GM18951 (cell line): ENCODE data around the gene COL18A1.

Experiments used
- POLR2A ChIP-seq: IDR thresholded peaks from 4 replicates; pipeline ENCODE4 v1.6.1; 2011; ENCODE audit warnings: mild to moderate bottlenecking; ENCODE audit not compliant: insufficient read length, insufficient read depth; ENCODE audit errors: extremely low read depth
- in situ Hi-C: fragments of 300-500 bp; cut with MboI; formaldehyde crosslinking; loops from one replicate; pipeline ENCODE4 v1.12.0; 2022; ENCODE audit warnings: low sequenced_read_pairs, mixed read lengths, inconsistent platforms; ENCODE audit not compliant: unreplicated experiment

Gene COL18A1

DNA sequence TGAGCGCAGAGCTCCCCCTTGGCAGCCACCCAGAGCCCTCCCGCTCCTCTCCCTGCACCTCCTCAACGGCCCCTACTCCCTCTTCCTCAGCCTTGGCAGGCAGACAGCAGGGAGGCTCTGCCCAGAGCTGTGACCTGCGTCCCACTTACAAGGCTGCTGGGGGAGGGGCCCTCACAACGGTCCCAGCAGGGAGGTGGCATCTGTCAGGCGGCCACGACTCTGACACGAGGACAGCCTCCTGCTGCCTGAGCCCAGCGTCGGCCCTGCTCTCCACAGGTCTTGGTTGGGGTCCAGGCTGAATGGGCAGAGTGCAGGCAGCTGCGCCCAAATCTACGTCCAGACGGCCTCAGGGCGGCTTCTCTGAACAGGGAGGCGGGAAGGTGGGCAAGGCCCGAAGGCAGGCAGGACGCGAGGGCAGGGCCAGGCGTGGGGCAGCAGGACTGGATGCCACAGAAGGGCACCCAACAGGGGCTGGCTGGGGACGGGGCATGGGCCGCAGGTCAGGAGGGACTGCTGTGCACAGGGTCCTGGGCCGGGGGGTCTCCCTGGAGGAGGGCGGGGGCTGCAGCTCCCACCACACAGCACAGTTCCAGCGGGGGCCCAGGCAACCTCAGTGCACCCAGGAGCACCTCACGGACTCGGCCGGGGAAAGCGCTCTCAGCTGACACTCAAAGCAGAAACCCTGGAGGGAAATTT lies 129.8 kb downstream of the COL18A1 start:
- no peak for TF ChIP-seq POLR2A
- in situ Hi-C loops, result no loop called here

DNA sequence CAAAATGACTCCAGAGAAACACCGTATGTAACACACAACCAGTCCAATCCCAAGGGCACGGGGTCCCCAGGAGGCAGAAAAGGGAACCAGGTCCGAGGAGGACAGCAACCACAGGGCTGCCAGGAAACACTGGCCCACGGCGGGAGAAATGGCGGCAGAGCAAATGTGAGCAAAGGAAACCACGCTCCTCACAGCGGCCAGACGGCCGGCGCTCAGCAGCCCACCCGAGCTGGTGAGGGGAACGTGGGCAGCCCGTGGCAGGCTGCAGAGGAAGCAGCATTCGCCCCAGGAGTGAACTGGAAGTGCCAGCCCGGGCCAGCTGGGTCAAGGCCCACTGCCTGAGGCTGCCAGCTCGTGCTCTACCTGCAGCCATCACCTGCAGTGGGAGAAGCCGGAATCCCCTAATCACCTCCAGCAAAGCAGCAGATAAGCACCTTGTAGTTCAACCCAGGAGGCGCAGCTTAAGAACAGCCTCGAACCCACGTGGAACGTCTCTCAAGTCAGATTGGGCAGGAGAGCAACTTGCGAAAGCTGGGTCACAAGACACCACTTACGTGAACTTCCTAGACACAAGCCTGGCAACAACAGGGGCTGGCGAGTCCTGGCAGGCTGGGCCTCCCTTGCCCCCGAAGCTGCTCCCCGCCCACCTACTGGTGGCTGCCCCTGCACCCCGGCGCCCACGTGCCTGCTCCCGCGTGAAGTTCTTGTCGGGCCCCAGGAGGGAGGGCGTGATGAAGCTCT lies 130.5 kb downstream of the COL18A1 start:
- in situ Hi-C loops, result no loop called here
- TF ChIP-seq POLR2A, result no peak

DNA sequence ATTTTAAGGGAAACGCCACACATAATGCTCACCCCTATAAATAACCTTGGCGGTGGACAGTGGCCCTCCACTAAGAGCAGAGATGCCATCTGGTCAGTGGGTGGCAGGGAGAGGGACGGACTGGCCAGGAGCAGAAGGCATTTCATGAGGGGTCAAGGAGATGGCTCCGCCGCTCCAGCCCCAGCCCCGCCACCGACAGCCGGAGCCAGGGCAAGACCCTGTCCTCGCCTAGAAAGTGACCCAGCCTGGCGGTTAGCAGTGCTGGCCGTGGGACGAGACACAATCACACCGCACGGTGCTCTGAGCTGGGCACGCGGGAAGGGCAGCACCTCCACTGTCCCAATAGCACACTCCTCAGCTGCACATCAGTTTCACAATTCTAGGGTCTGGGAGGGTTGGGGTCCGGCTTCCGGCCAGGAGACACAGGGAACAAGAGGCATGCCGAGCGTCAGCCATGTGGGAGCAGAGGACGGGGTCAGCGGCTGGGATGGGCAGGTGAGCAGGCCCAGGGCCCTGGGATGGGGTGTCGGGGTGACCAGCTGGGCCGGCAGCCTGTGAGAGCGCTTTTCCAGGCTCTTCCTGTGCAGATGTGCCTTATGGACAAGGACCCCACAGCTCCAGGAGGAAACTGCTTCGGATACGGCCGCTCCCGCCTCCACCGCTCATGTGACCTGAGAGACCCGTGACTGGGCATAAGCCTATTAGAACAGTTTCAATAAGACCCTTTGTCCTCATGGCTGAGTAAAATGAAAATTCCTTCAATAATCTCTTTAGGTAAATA lies 131.5 kb downstream of the COL18A1 start:
- TF ChIP-seq POLR2A, result no peak
- in situ Hi-C loops, result no loop called here

DNA sequence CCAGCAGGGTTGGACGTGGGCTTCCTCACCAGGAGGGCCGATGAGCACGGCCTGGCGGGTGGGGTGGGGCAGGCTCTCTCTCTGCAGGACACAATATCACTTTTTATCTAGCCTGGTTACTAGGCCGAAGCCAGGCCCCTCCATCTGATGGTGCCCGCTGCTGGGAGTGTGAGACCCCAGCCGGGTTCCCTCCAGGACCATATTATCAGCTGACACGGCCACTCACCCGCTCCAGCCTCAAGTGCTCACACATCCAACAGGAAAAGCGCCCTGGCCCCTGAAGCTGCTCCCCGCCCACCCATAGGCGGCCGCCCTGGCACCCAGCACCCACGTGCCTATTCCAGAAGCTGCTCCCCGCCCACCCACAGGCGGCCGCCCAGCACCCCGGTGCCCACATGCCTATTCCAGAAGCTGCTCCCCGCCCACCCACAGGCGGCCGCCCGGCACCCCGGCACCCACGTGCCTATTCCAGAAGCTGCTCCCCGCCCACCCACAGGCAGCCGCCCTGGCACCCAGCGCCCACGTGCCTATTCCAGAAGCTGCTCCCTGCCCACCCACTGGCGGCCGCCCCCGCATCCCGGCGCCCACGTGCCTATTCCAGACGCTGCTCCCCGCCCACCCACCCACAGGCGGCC lies 132.3 kb downstream of the COL18A1 start:
- in situ Hi-C loops, result no loop called here
- TF ChIP-seq POLR2A, result no peak

DNA sequence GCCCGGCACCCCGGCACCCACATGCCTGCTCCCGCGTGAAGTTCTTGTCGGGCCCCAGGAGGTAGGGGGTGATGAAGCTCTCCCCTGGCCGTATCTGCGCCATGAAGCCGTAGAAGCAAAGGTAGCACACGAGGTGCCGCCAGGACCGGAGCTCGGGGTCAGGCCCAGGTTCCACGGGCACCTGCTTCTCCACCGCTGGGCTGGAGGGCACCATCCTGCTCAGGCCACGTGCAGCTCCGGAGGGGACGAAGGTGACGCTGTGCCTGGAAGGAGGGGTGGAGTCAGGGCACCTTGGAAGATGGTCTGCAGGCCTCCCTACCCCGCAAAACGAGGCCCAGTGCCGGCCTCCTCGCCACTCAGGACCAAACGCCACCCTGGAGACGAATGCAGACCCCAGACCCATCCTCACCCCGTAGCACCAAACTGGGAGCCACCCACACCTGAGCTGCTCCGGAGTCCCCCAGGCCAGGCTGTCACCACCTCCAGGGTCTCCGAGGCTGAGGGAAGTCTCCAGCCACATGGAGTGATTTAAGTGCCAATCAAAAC lies 132.9 kb downstream of the COL18A1 start:
- TF ChIP-seq POLR2A, result no peak
- in situ Hi-C loops, result no loop called here

DNA sequence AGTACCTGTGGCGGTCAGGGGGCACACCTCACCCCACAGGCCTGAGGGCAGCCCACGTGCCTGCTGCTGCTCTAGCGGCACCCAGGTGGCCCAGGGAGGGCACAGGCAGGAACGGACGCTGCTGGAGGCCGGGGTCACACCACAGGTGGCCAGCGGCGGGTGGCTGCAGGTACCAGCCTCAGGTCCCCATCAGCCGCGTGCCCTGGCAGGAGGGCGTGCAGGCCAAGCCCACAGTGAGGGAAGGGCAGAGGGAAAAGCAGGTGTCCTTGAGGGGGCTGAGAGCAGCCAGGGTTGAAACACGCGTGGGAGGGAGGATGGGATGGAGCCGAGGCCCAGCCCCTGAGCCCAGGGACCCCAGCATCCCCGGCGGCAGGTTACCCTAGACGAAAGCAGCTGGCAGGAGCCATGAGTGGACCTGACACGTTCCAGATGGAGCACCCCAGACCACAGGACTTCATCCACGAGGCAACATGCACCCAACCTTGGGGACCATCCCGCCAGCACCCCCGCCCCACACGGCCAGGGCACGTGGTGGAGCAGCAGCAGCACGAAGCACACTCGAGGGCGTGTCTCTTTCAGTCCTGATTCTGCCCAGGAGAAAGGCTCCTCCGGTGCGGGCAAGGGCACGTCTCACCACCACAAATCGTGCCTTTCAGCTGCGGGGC lies 133.5 kb downstream of the COL18A1 start:
- in situ Hi-C loops, result no loop called here

DNA sequence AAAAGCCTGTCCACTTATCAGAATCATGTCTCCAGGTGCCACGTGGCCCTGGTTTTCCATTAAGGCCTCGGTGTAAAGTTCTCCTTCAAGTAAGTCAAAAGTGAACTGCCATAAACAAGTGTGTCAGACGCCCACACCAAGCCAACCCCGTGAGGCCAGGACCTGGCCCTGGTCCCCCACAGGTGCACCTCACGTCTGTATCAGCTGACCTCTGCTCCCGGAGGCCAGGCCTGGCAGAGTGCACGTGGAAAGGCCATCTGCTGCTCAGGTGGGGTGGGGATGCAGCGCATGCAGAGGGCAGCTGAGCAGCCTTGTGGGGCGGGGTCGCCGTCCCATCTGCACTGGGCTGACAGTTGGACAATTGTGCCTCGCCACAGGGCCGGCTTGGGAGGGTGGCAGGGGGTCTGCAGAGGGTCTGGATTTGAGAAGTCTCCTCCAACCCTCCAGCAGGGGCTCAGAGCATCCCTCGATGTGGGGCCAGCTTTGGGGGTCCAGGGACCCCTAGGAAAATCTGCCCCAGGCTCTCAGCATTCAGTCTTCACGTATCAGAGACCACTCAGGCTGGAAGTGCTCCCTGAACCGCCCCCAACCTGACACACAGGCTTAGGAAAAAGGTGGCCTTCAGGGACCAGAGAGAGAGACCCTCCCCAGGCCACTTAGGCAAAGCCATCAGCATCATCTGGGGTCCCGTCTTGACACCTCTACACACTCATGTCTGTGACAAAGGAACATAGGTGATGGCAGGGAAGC lies 134.3 kb downstream of the COL18A1 start:
- no peak for TF ChIP-seq POLR2A
- in situ Hi-C loops, result no loop called here

More for the DNA sequence above, 133.5 kb downstream of the COL18A1 start:
- no peak for TF ChIP-seq POLR2A

DNA sequence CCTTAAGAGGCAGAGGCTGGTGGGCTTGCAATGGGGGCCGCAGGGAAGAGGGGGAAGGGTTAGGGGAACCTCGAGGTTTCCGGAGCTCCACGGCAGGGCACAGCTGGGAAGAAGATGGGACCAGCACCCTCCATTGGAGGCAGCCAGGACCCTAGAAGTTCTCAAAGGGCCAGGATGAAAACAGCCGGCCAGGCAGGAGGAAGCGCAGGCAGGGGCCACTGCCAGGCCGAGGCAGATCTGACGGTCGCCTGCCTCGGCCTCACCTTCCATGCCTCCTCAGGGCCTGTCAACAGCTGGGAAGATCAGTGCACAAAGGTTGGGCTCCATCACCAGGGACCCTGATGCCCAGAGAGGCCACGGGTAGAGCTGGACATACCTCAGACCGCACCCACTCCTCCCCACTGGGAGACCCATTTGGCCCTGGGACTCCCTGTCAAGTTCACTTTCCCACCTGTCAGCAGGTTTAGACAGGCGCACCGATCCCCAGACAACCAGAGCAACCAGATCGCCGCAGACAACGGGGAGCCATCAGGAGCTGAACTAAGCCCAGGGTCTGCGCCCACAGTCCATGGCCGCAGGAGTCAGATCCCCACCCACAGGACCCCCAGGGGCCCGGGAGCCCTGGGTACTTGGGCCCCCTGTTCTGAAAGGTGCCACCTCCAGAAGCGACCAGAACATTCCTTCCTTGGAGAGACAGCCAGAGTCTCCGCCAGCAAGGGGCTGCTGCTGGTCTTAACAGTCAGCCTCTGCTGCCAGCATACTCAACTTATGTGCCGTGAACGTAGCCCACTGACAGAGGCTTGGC lies 135.0 kb downstream of the COL18A1 start:
- in situ Hi-C loops, result no loop called here
- no peak for TF ChIP-seq POLR2A

DNA sequence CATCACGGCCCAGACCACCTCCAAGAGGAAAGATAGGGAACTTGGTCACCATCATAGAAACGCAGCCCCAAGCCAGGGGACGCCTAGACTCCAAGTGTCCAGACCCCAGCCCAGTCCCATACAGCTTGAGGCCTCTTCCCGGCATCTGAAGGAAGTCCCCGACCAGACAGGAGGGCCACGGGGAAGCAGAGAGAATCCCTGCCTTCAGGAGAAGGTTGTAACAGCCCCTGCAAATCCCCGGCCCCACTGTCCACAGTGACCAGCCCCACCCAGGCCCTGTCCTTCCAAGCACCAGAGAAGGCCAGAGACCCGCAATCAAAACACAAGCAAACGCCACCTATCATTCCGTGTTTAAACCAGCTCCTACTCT lies 135.6 kb downstream of the COL18A1 start:
- in situ Hi-C loops, result no loop called here
- no peak for TF ChIP-seq POLR2A

DNA sequence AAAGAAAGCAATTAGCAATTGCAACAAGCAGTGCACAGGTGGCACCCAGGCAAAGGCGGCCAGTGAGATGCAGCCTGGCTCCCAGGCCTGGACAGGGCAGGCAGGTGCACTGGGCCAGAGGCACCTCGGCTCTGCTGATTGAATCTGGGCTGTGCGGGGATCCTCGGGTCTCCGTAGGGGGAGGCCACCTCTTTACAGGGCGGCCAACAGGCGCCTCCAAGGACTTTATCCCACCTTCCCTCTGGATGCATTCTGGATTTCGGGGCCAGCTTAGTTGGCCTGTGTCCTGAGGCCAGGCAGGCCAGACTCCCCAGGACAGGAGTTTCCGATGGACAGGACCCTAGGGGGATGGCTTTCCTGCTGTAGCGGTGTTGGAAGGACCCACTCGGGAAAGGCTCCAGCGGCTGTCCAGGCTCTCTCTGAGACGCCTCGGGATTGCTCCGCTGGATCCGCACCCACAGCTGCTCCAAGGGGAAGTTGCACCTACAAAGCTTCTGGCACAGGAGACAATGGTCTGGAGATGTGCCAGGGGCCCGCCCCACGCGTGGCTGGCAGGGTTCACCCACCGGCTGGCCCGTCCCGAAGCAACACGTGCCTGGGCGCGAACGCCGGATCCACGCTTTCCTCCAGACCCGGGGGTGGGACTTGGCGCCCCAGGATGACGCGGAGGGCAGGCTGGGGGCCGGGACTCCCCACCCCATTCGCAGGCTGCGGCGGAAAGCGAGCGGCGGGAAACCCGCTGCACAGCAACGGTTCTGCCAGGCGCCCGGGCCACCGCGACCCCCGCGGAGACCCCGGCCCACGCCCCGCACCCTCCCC lies 136.5 kb downstream of the COL18A1 start:
- in situ Hi-C loops, result no loop called here
- TF ChIP-seq POLR2A, result no peak
